ENCODE data around the gene EP400. TPM values are rescaled to one million over a fixed set of nuclear protein-coding genes. Genes with fewer than 3 reads are reported as not detected.
"Not testable (repeated sequence)": the region's sequence is repeated elsewhere in the genome, so short reads cannot be mapped to it uniquely, and the experiment has no call there.

EP400 gene
- polyA plus RNA-seq, 3 donors = 34.1 to 44.8 (median 43.1) TPM

DNA sequence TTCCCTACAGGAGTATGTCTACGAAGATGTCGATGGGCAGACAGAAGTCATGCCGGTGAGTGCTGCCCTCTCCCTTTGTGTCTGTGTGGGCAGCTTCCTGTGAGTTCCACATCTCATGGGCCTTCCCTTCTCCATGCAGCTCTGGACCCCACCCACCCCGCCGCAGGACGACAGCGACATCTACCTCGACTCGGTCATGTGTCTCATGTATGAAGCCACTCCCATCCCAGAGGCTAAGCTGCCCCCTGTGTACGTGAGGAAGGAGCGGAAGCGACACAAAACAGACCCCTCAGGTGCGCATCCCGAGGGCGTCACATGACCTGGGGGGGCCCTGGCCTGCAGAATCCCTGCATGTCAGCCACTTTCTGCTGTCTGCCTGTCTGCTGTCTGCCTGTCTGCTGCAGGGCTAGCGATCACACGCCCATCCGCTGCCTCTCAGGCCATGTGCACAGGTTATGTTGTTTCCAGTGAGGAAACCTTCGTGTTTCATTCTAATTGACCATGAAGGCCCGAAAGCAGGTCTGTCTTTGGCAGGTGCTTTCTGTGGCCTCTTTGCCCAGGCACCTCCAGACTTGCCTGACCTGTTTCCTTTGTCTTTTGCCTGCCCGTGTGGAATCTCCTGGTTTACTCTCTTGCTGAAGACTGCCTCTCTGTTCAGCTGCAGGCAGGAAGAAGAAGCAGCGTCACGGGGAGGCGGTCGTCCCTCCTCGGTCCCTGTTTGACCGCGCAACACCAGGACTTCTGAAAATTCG, 95.1 kb downstream of the EP400 start:
- DNase-seq = no peak

DNA sequence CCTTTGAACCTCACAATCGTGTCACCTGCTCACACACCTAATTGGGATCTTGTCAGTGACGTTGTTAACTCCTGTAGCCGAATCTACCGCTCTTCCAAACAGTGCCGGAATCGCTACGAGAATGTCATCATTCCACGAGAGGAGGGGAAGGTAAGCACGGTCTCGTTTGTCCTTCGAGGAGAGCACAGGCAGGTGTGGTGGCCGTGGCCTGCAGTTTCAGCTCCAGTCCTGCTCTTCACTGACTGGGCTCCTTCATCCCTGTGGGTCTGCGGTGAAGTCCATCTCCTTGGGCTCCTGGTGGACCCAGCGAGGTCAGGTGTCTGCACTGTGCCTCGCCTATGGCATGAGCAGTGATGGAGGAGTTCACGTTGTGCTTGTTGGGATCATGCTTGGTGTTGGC, 96.0 kb downstream of the EP400 start:
- no peak for DNase-seq

DNA sequence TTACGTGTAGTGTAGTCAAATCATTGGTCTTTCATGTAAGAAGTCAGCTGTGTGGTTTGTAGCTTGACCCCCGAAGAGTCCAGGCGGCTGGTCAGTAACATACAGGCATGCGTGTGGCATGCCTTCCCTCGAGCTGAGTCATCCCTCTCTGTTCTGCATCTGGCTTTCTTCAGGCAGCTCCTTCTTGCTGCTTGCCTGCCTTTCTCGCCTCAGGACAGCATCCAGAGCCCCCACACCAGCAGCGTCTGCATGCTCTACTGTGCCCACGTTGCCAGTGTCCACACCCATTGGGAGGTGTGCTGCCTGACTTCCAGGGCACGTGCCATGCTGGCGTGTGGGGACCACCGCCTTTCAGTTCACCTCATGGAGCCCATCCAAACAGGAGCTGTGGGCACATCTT, 96.8 kb downstream of the EP400 start:
- DNase-seq = no peak

DNA sequence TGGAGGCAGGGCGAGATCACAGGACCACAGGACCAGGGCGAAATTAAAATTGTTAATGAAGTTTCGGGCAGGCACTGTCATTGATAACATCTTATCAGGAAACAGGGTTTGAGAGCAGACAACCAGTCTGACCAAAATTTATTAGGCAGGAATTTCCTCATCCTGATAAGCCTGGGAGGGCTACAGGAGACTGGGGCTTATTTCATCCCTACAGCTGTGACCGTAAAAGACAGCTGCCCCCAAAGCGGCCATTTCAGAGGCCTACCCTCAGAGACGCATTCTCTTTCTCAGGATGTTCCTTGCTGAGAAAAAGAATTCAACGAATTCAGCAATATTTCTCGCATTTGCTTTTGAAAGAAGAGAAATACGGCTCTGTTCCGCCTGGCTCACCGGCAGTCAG, 97.9 kb downstream of the EP400 start:
- DNase-seq = not testable (repeated sequence)

DNA sequence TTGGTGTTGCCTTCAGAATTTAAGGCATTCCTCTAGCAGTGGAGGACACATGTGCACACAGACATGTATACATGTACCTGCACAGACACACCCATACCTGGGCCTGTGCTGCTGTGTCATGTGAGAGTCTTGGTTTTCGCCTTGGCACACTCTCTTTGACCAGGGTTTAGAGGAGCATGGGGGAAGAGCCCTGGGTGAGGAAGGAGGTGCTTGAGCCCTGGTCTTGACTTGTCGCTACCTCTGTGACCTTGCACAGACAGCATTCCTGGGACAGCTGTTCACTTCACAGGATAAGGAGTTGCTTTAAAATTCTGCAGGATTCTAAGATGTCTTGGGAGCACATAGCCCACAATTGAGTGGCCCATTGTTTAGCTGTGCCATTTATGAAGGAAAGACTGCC, 99.7 kb downstream of the EP400 start:
- no peak for DNase-seq

DNA sequence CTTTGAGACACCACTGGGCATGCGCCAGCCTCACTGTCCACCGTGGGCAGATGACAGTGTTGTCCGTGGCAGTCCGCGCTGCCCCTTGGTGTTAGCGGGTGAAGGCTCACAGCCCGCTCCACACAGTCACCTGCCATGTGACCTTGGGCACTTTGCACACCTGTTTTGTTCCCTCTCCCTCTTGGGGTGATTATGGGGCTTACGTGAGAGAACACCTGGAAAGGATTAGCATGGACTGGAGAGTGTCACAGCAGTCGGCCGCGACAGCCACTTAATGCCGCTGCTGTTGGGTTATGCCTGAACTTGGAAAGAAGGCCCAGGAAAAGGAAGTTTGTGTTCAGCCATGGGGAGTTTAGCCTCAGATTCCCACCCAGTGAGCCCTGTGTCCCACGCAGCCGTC, 100.1 kb downstream of the EP400 start:
- DNase-seq = no peak

DNA sequence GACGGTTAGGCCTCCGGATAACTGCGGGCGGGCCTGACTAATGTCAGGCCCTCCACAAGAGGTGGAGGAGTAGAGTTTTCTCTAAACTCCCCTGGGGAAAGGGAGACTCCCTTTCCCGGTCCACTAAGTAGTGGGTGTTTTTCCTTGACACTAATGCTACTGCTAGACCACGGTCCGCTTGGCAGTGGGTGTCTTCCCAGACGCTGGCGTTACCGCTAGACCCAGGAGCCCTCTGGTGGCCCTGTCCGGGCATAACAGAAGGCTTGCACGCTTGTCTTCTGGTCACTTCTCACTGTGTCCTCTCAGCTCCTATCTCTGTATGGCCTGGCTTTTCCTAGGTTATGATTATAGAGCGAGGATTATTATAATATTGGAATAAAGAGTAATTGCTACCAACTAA, 102.0 kb downstream of the EP400 start:
- not testable (repeated sequence) for DNase-seq

DNA sequence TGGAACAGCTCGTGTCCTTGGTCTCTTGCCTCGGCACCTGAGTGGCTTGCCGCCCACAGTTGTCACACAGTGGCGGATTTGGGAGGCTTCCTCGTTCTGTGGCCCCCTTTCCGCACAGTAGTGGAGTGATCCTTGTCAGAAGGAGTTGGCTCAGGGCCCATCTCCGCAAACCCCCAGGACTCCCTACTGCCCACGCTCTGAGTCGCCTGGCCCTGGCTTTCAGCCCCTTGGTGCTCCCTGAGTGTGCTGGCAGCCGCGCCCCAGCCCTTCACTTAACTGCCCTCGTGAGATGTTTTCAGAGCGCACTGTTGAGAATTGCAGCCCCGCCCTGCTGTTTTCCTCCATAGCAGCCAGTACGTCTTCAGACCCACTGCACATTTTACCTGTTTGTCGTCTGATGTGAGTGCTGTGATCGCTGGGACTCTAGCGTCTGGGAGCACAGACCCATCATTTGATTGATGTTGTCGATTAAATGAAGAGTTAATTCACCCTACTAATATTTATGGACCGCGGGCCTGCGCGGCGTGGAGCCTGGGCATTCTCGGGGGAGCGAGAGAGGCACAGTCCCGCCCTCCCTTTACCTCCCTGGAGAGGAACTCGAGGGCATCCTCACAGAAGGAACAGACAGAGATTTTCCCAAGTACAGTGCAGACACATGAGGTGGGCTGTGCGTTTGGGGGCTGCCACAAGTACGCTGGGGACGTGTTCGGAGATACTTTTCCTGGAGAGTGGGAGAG, 102.6 kb downstream of the EP400 start:
- no peak for DNase-seq

DNA sequence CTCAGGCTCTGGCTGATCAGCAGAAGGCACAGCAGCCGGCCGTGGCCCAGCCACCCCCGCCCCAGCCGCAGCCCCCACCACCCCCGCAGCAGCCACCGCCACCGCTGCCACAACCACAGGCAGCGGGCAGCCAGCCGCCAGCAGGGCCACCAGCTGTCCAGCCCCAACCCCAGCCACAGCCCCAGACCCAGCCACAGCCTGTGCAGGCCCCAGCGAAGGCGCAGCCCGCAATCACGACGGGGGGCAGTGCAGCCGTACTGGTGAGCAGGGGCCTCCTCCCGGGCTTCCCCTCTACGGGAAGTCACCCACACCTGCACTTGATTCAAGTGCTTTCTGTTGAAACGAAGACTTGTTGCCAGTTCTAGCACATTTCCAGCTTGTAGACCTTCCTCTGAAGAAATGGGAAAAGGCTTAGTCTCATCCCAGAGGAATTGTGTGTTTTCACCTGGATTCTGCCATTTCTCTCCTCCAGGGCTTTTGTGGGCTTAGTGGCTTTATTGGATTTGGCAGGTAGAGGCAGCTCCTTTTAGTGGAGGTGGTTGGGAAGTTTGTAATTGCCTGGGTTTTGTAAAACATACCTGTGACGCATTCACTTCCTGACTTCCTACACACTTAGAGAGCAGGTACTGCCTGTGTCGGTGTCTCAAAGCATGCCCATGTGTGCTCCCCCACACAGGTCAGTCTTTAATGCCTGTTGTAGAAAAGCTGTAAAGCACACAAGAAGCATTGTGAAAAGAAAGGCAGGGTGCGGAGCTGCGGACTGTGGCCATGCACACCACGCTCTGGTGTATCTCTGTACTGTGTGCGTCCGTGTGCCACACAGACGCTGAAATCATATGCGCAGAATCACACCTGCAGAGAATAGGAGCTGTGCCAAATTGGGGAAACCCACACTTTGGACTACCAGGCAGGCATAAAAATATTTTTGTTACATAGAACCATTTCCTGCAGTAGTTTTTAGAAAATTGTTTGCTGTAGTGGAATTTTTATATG, 103.9 kb downstream of the EP400 start:
- no peak for DNase-seq

DNA sequence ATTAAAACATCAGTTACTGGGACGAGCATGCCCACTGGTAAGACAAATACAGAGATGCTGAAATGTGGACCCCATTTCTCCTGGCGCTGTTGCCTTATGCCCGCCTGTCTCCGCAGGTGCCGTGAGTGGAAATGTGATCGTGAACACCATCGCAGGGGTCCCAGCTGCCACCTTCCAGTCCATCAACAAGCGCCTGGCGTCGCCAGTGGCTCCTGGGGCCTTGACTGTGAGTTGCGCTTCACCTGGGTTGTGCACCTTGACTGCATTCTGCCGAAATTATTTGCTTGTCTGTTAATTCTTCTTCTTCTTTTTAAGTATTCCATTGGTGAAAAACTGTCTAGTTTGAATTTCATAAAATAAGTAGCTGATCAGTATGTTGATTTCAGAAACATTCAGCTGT, 105.2 kb downstream of the EP400 start:
- no peak for DNase-seq

DNA sequence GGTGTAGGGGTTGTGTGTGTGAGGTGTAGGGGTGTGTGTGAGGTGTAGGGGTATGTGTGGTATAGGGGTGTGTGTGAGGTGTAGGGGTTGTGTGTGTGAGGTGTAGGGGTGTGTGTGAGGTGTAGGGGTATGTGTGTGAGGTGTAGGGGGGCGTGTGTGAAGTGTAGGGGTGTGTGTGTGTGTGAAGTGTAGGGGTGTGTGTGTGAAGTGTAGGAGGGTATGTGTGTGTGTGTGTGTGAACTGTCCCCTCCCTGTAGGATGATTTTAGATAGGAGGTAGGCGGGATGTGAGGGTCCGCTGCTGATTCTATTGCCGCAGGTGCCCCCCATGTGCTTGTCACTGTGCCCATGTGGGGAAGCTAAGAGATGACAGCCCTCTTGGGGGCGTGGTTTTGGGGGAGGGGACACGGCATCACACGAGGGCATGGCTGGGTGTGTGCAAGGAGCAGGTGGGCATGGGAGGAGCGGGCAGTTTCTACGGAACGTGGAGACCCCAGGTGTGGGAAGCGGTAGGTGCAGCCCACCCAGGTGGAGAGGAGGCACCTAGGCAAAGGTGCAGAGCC, 105.9 kb downstream of the EP400 start:
- no peak for DNase-seq

DNA sequence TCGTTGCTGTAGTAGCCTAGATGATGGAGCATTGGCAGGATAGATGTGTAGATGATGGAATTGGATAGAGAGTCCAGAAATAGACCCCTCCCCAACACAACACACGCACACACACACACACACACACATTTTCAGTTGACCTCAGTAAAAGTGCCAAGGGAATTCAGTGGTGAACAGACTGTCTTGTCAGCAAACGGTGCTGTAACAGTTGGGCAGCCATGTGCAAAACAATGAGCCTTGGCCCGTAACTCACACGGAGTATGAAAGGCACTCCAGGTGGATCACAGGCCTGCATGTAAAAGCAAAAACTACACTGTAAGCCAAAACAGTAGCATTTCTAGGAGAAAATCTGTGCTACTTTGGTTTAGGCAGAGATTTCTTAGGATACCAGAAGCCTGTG, 106.6 kb downstream of the EP400 start:
- no peak for DNase-seq

DNA sequence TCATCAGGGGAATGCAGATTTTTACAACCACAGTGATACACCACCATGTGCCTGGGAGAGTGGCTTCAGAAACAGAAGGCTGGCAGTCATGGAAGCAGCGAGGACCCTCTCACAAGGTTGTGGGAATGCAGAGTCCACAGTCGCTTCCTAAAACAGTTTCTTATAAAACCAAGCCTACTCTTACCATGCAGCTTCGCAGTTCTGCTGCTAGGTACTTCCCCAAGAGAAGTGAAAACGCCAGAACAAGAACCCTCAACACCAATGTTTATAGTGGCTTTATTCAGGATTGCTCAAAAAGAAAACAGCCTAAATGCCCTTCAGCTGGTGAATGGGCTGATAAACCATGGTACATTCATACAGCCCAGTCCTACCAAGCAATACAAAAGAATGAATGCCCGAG, 107.2 kb downstream of the EP400 start:
- DNase-seq = no peak

DNA sequence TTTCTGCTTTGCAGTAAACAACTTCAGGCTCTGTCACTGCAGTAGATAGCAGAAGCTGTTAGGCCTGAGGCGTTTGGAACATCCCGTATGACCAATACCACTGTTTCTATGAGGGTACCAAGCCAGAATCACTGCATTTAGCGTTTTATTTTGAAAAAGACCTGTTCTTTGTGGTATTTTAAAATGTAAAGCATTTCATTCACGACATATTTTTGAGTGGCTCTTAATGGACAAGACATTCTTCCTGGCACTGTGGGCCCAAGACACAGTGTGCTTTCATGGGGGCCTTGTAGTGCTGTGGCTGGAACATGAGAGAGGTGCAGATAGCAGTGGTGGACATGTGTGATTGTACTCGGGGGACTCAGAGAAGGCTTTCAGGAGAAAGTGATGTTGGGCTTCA, 107.9 kb downstream of the EP400 start:
- no peak for DNase-seq

DNA sequence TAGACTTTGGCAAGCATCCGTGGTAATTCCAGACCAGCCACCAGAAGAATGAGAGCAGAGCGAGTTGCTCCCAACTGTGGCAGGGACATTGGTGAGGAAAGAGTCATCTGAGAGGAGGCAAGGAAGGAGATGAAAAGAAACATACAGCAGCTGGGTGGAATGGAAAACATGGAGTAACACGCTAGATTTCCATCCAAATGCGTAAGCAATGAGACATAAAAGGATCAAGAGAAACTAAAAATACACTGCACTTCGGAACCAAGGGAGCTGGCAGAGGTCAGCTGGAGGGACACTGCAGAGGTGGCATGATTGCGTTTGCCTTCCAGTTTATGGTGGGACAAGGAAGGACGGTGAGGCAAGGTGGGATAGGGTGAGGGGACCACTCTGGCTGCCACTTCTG, 111.5 kb downstream of the EP400 start:
- DNase-seq = no peak

DNA sequence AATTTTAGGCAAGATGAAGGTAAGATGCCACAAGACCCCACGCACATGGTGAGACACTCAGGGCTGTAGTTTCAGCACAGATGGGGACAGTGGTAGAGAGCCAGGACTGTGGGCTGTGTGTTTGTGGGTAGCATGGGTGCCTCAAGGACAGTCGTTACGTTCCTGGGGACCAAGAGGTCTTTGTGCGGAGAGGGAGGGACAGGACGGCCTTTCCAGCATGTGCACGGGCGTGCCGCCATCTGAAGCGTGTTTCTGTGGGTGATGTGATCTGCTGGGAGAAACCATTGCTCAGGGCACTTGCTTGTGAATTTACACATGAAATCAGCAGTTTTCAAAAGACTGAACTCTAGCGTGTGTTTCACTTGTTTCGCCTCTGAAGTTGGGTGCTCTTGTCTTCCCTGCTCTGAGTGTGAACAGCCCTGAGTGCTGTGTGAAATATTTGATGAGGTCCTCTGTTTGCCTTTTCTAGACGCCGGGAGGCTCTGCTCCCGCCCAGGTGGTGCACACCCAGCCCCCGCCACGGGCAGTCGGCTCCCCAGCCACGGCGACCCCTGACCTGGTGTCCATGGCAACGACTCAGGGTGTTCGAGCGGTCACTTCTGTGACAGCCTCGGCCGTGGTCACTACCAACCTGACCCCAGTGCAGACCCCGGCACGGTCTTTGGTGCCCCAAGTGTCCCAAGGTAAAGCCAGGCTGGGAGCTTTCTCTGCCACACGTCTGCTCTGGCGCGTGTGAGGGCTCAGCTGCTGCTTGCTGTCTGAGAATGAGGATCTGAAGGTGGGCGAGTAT, 112.1 kb downstream of the EP400 start:
- DNase-seq = no peak

DNA sequence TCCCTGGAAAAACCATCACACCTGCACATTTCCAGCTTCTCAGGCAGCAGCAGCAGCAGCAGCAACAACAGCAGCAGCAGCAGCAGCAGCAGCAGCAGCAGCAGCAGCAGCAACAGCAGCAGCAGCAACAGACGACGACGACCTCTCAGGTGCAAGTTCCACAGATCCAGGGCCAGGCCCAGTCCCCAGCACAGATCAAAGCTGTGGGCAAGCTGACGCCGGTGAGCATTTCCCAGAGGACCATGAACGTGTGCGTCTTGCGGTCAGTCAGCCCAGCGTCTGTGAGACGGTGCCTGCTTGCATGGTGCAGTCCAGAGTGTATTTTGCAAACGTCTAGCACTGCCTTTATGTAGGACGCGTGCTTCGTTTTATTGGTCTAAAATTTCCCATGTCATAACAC, 112.7 kb downstream of the EP400 start:
- DNase-seq = no peak

DNA sequence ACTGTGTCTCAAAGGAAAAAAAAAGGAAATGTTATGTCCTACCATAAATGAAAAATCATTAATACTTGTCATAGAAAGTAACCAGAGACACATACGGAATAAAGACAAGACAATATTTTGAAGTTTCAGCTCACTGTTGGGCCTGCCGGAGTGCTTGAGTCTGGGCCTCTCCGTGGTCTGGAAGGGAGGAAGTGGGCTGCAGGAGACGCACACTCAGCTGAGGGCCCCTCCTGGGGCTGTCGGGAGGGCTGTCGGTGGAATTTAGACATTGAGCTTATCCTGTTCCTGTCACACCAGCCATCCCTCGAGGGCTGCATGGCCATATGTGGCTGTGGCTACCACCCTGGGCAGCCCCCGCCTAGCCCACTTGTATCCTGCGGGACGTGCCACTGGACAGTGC, 113.7 kb downstream of the EP400 start:
- DNase-seq = no peak

DNA sequence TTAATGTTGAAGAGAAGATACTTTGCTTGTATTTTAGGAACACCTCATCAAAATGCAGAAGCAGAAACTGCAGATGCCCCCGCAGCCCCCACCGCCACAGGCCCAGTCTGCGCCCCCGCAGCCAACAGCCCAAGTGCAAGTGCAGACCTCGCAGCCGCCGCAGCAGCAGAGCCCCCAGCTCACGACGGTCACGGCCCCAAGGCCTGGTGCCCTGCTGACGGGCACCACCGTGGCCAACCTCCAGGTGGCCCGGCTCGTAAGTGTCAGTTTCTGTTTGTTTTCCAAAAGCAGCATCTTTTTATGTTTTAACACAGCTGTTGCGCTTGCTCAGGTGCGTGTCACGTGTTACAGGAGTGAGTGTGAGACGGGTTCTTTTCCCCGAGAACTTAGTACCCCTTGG, 114.9 kb downstream of the EP400 start:
- DNase-seq = no peak

DNA sequence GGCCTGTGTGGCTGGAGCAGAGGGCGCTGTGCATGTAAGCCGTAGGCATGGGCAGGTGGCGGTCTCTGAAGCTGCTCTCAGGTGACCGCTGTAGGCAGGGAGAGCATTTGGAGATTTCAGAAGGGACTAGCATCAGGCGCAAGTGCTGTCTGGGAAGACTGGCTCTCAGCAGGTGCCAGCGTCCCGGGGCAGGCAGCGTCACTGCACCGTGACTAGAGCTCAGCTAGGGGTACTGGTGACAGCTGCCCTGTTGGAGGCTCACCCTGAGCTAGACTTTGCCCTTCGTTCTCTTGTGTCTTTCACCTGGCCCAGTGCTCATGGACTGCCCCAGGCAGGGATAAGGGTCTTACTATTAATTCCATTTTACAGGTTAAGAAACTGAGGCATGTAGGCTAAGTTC, 115.5 kb downstream of the EP400 start:
- no peak for DNase-seq

DNA sequence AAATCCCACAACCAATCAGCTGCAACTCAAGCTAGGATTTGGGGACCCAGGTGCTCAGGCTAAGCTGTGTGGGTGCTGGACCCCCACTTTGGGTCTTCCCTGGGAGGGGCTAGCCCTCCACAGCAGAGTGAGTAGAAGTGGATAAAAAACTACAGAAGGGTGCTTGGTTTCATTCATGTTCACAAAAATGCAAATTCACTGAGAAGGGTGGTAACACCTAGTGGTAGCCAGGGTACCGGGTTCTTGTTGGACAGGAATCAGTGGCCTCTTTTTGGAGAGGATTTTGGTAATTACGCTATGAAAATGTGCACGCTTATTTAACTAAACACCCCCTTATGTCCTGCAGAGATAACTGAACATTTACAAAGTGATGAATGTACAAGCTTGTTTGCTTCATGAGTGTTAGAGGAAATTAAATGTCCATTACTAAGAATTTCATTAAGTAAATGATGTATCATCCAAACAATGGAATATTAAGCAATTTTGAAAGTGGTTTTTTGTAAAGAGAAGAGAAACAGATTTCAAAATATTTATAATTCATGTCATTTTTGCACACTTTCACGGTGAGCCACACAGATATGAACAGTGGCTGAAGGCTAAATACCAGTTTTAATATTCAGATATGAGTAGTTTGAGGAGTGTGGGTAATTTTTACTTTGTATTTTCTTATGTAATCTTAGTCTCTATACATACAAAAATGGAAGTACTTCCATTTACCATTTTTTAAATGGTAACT, 116.0 kb downstream of the EP400 start:
- no peak for DNase-seq

Measured in renal pelvis (tissue), 4 donors.